WI38 (cell line): Measurements from ENCODE around the gene SLC26A6.

Source experiments
- H3K4me3 ChIP-seq: 2 replicates; pipeline ENCODE4 v1.5.1; 2011; ENCODE audit warnings: low read depth, mild to moderate bottlenecking, control low read depth, low read length
- CTCF ChIP-seq: IDR thresholded peaks from 2 replicates; pipeline ENCODE4 v1.5.1; 2012; ENCODE audit warnings: low read depth, mild to moderate bottlenecking, control low read depth, low read length

SLC26A6 gene

GRCh38 chr3:48635222-48636021 lies at the start of gene SLC26A6:
Gene SLC26A6 (minus strand): TSS chr3:48635461. CDS start chr3:48635393, 68 bp downstream.
- peak; percentile 51 for TF ChIP-seq CTCF
- peak within 1 kb of the TSS; percentile 94 for H3K4me3 ChIP-seq

- no peak for TF ChIP-seq CTCF
- H3K4me3 ChIP-seq, result peak overlapping the region; percentile 90
Observed at GRCh38 chr3:48684480-48685143, 49.4 kb upstream of the SLC26A6 start.

GRCh38 chr3:48684054-48684349 lies 48.7 kb upstream of the SLC26A6 start:
- no peak for TF ChIP-seq CTCF
- H3K4me3 ChIP-seq, result peak overlapping the region; percentile 90

- no peak for TF ChIP-seq CTCF
- H3K4me3 ChIP-seq, result no peak overlapping the region
Observed at GRCh38 chr3:48682786-48683185, 47.5 kb upstream of the SLC26A6 start.

- H3K4me3 ChIP-seq, result no peak overlapping the region
- no peak for TF ChIP-seq CTCF
Observed at GRCh38 chr3:48681974-48682610, 46.8 kb upstream of the SLC26A6 start.

- no peak overlapping the region for H3K4me3 ChIP-seq
- no peak for TF ChIP-seq CTCF
Observed at GRCh38 chr3:48681541-48681880, 46.2 kb upstream of the SLC26A6 start.
